Thyroid gland (tissue), 4 donors: Measurements from ENCODE around the gene COPZ2.

Source experiments
- POLR2A ChIP-seq, 2 donors: fragments of 450-650 bp; IDR thresholded peaks; one replicate each; pipeline ENCODE4 v1.6.1; 2017; ENCODE audit warnings: antibody characterized with exemption in 2 of 2, mild to moderate bottlenecking in 2 of 2, moderate library complexity in 1 of 2
- TF ChIP-seq, protein P1 (sequence below), 6 experiments: fragments of 200-600 bp in 3 of 6; fragments of 450-650 bp in 3 of 6; sonication (generic) in 3 of 6; IDR thresholded peaks; one replicate each; pipeline ENCODE4 v1.5.1; 2016 to 2019; ENCODE audit warnings: antibody characterized with exemption in 6 of 6, mild to moderate bottlenecking in 2 of 6, inconsistent platforms in 1 of 6, moderate library complexity in 1 of 6

DNA sequence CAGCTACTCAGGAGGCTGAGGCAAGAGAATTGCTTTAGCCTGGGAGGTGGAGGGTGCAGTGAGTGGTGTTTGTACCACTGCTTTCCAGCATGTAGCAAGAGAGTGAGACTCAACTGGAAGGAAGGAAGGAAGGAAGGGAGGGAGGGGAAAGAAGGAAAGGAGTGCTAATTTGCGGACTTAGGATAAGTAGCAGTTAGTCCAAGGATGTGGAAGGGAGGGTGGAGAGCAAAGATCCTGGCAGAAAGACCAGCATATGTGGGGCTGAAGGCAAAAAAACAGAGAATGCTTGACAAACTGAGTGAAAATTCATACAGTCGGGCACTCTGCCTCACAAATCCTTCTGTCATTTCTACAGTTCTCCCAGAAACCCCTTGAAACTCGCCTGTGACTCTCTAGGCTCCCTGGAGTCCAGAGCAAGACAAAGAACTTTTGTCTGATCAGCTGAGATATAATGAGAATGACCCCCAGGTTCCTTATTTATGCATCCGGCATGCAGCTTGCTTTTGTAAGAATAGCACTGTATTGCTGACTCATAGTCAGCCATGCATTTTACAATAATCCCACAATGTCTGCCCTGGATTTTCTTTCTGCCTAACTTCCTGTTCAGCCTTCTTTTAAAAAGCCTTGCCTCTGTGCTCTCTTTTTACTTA lies 35.2 kb downstream of the COPZ2 start:
- TF ChIP-seq, protein P1, sequence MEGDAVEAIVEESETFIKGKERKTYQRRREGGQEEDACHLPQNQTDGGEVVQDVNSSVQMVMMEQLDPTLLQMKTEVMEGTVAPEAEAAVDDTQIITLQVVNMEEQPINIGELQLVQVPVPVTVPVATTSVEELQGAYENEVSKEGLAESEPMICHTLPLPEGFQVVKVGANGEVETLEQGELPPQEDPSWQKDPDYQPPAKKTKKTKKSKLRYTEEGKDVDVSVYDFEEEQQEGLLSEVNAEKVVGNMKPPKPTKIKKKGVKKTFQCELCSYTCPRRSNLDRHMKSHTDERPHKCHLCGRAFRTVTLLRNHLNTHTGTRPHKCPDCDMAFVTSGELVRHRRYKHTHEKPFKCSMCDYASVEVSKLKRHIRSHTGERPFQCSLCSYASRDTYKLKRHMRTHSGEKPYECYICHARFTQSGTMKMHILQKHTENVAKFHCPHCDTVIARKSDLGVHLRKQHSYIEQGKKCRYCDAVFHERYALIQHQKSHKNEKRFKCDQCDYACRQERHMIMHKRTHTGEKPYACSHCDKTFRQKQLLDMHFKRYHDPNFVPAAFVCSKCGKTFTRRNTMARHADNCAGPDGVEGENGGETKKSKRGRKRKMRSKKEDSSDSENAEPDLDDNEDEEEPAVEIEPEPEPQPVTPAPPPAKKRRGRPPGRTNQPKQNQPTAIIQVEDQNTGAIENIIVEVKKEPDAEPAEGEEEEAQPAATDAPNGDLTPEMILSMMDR (IDR thresholded peaks at IDR 0.05), result no peak
- no peak for TF ChIP-seq POLR2A (IDR thresholded peaks at IDR 0.05)
